ENCODE measurements around the gene CHD9. TPM values are rescaled to one million over a fixed set of nuclear protein-coding genes. Genes with fewer than 3 reads are reported as not detected.

The CHD9 gene
- total RNA-seq, 1 donor from 2014 or later = 86.0 TPM

GRCh38 chr16:53257001-53257400 lies 202.2 kb downstream of the CHD9 start:
- Histone ChIP-seq H3F3A (ENCODE audit: low read depth) (no peaks in the 10 kb centered on the region), H3K79me2 (ENCODE audit: low read depth) (no peaks in the 10 kb centered on the region), H3K4me1 (no peaks in the 10 kb centered on the region), H3K27ac (no peak overlapping the region), H3K36me3 (peaks cover 44% of the 10 kb centered on the region), H3K9me3 (ENCODE audit: low read depth) (no peaks in the 10 kb centered on the region), H4K20me1 (ENCODE audit: low read depth) (no peaks in the 10 kb centered on the region), H3K27me3 (no peaks in the 10 kb centered on the region), H3K4me2 (no peak overlapping the region), H3K4me3 (no peak overlapping the region), H3K9ac (no peak overlapping the region), H2AFZ (replicated peaks) (no peak overlapping the region)
- H3K9me3 Mint-ChIP-seq = peaks cover 11% of the 10 kb centered on the region
- H3K4me3 Mint-ChIP-seq = no peak overlapping the region
- H3K27ac Mint-ChIP-seq = no peak overlapping the region
- DNase-seq (ENCODE audit: low spot score) = no peak
- H3K36me3 Mint-ChIP-seq = peaks cover 58% of the 10 kb centered on the region
- TF ChIP-seq EZH2 (IDR thresholded peaks at IDR 0.05) (no peak), EZH2phosphoT487 (IDR thresholded peaks at IDR 0.05) (no peak), CTCF (IDR thresholded peaks at IDR 0.05) (no peak)
- H3K27me3 Mint-ChIP-seq (ENCODE audit: insufficient read depth, low read depth) = no peaks in the 10 kb centered on the region
- no peaks in the 10 kb centered on the region for H3K4me1 Mint-ChIP-seq

GRCh38 chr16:53258809-53259208 lies 204.0 kb downstream of the CHD9 start:
- H3K27me3 Mint-ChIP-seq (ENCODE audit: insufficient read depth, low read depth) = no peaks in the 10 kb centered on the region
- H3K36me3 ChIP-seq = peaks cover 53% of the 10 kb centered on the region

GRCh38 chr16:53261276-53261675 lies 206.5 kb downstream of the CHD9 start:
- Histone ChIP-seq H3K36me3 (peaks cover 50% of the 10 kb centered on the region), H3K9ac (no peak overlapping the region)

More at GRCh38 chr16:53258809-53259208, 204.0 kb downstream of the CHD9 start:
- no peak for TF ChIP-seq EZH2phosphoT487 (IDR thresholded peaks at IDR 0.05)
- no peak for TF ChIP-seq EZH2 (IDR thresholded peaks at IDR 0.05)
- no peak for TF ChIP-seq CTCF (IDR thresholded peaks at IDR 0.05)
- H3K27me3 ChIP-seq = no peaks in the 10 kb centered on the region
- no peaks in the 10 kb centered on the region for H3K79me2 ChIP-seq (ENCODE audit: low read depth)
- H3K9me3 ChIP-seq (ENCODE audit: low read depth) = no peaks in the 10 kb centered on the region
- no peak for DNase-seq (ENCODE audit: low spot score)
- H3K27ac ChIP-seq = no peak overlapping the region
- H3K4me1 ChIP-seq = no peaks in the 10 kb centered on the region
- Mint-ChIP-seq H3K27ac (no peak overlapping the region), H3K9me3 (peaks cover 8% of the 10 kb centered on the region), H3K4me1 (no peaks in the 10 kb centered on the region), H3K4me3 (no peak overlapping the region), H3K36me3 (peaks cover 51% of the 10 kb centered on the region)
- H3K4me2 ChIP-seq = no peak overlapping the region
- H3K4me3 ChIP-seq = no peak overlapping the region
- H4K20me1 ChIP-seq (ENCODE audit: low read depth) = no peaks in the 10 kb centered on the region
- H3K9ac ChIP-seq = no peak overlapping the region
- H2AFZ ChIP-seq (replicated peaks) = no peak overlapping the region
- H3F3A ChIP-seq (ENCODE audit: low read depth) = no peaks in the 10 kb centered on the region

More at GRCh38 chr16:53261276-53261675, 206.5 kb downstream of the CHD9 start:
- Histone ChIP-seq H3K4me3 (no peak overlapping the region), H2AFZ (replicated peaks) (no peak overlapping the region), H3K79me2 (ENCODE audit: low read depth) (no peaks in the 10 kb centered on the region), H4K20me1 (ENCODE audit: low read depth) (no peaks in the 10 kb centered on the region), H3K9me3 (ENCODE audit: low read depth) (no peaks in the 10 kb centered on the region), H3K27me3 (no peaks in the 10 kb centered on the region), H3K27ac (no peak overlapping the region), H3F3A (ENCODE audit: low read depth) (no peaks in the 10 kb centered on the region), H3K4me1 (no peaks in the 10 kb centered on the region), H3K4me2 (no peak overlapping the region)
- H3K9me3 Mint-ChIP-seq = peaks cover 8% of the 10 kb centered on the region
- H3K27me3 Mint-ChIP-seq (ENCODE audit: insufficient read depth, low read depth) = no peaks in the 10 kb centered on the region
- TF ChIP-seq EZH2 (IDR thresholded peaks at IDR 0.05) = no peak
- TF ChIP-seq CTCF (IDR thresholded peaks at IDR 0.05) = no peak
- no peak for TF ChIP-seq EZH2phosphoT487 (IDR thresholded peaks at IDR 0.05)
- DNase-seq (ENCODE audit: low spot score) = no peak
- H3K4me3 Mint-ChIP-seq = no peak overlapping the region
- peaks cover 43% of the 10 kb centered on the region for H3K36me3 Mint-ChIP-seq
- no peaks in the 10 kb centered on the region for H3K4me1 Mint-ChIP-seq
- no peak overlapping the region for H3K27ac Mint-ChIP-seq
